ENCODE data around the gene BLOC1S5.
"Not testable (repeated sequence)": the region's sequence is repeated elsewhere in the genome, so short reads cannot be mapped to it uniquely, and the experiment has no call there.

The BLOC1S5 gene

GRCh38 chr6:7993952-7994351 is 70.2 kb downstream of the BLOC1S5 start:
- DNase-seq (ENCODE audit: low read depth in 2 of 2) = no peak

GRCh38 chr6:7993399-7993798 is 70.8 kb downstream of the BLOC1S5 start:
- no peak for DNase-seq (ENCODE audit: low read depth in 2 of 2)

- DNase-seq (ENCODE audit: low read depth in 2 of 2) = no peak
Observed at GRCh38 chr6:7992002-7992815, 72.0 kb downstream of the BLOC1S5 start.

DNA sequence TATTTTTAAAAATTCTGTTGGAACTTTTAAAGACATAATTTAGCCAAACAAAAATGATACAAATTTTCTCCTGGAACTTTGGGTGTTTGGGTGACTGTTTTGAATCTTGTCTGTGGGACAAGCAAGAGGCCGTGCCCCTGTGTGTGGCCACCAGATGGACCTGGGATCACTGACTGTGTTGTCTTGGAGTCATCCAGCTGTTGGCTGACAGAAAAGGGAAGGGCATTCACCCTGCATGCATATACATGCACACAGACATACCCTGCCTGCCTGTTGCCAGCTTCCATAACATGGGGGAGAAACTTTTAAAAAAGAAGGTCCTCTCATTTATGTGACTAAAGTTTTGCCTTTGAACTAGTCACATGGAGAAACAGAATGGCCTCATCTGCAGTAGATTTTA is 72.7 kb downstream of the BLOC1S5 start:
- no peak for DNase-seq (ENCODE audit: low read depth in 2 of 2)

- no peak for DNase-seq (ENCODE audit: low read depth in 2 of 2)
Observed at GRCh38 chr6:7986219-7986618, 78.0 kb downstream of the BLOC1S5 start.

DNA sequence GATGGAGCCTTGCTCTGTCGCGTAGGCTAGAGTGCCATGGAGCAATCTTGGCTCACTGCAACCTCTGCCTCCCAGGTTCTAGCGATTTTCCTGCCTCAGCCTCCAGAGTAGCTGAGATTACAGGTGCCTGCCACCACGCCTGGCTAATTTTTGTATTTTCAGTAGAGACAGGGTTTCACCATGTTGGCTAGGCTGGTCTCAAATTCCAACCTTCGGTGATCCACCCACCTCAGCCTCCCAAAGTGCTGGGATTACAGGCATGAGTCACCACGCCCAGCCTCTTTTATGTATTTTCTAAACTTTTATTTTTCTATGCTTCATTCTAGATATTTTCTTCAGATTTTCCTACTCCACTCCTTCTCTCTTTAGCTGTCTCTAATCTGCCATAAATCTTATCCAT is 80.2 kb downstream of the BLOC1S5 start:
- not testable (repeated sequence) for DNase-seq (ENCODE audit: low read depth in 2 of 2)

GRCh38 chr6:7979831-7980230 is 84.4 kb downstream of the BLOC1S5 start:
- no peak for DNase-seq (ENCODE audit: low read depth in 2 of 2)

GRCh38 chr6:7978736-7979135 is 85.5 kb downstream of the BLOC1S5 start:
- no peak for DNase-seq (ENCODE audit: low read depth in 2 of 2)

- DNase-seq (ENCODE audit: low read depth in 2 of 2) = no peak
Observed at GRCh38 chr6:7976485-7977056, 87.6 kb downstream of the BLOC1S5 start.

DNA sequence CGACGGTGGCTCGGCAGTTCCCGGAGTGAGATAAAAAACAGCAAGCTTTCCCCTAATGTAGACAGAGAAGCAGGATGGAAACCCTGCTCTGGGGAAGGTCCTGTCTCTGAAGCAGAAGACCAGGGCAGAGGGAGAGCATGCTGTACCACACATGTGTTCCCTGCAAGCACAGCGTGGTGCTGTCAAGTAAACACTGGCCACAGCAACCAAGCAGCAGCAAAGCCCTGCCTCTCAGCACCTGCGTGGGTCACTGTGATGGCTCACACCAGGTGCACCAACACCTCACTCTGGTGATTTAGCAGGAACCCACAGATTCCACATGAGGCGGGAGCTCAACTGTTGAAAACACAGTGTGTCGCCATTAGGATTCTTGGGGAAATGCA is 88.4 kb downstream of the BLOC1S5 start:
- DNase-seq (ENCODE audit: low read depth in 2 of 2) = no peak

DNA sequence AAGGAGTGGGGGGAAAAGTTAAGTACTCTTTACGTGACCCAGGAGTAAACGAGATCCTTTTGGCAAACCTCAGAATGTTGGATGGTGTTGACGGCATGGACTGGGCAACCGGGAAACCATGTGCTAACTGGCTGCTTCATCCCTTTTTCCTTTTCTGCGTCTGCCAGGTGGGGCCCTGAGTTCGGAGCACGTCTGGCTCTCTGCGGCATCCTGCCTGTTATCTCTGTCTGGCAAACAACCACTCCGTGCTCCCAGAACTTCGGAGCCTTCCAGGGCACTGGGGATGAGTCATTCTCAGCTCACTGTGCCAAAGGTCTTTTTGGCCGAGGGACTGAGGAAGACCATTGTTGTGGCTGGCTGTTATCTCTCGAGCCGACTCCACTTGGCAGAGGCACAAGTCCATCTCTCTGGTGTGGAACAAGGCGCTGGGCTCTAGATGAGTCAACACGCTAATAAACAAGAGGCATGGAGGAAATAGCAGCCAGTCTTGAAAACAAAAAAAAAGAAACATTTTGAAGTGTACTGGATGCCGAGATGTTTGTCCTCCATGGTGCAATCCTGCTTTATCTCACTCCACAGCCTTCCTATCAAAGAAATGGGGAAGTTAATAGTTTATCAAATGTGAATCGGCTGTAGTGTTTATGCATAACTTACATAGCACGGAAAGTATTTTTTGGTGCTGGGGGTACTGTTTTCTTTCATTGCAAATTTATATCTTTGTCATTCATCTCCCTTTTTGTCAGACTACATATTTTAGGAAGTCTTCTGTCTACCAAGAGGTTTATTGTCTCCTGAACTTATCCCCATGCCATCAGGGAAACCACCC is 89.0 kb downstream of the BLOC1S5 start:
- no peak for DNase-seq (ENCODE audit: low read depth in 2 of 2)

- no peak for DNase-seq (ENCODE audit: low read depth in 2 of 2)
Observed at GRCh38 chr6:7974565-7974937, 89.6 kb downstream of the BLOC1S5 start.

GRCh38 chr6:7973584-7973983 is 90.6 kb downstream of the BLOC1S5 start:
- no peak for DNase-seq (ENCODE audit: low read depth in 2 of 2)

DNA sequence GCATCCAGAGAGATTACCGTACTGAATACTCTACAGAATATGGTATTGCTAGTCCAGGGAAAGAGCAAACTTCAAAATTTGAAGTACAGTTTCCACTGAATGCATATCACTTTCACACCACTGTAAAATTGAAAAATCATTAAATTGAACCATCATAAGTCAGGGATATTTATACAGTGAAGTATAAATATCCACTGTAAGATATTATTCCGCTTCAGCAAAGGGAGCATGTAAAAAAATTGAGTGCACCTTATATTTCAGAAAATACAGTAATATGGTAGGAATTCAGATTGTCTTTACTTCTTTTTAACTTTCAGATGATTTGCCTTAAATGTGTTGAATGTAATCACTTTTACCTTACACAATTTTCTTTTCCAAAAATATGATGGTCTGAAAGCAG is 92.7 kb downstream of the BLOC1S5 start:
- DNase-seq (ENCODE audit: low read depth in 2 of 2) = no peak

DNA sequence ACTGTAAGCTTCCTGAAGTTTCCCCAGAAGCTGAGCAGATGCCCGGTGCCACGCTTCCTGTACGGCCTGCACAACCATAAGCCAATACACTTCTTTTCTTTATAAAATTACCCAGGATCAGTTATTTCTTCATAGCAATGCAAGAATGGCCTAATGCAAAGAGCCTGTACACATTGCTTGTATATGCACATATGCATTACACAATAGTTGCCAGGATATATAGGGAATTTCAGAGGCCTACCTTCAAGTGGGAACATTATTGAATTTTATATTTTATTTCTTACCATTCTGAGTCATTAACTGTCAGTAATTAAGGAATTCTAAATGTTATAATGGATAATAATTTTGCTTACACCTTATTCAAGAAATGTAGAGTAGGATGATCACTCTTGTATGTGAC is 93.6 kb downstream of the BLOC1S5 start:
- no peak for DNase-seq (ENCODE audit: low read depth in 2 of 2)

Measured in stimulated activated CD4-positive, alpha-beta T cell treated with anti-CD3 and anti-CD28 coated beads, Interleukin-4, amount 100 ng/mL, for 48 hours (primary cell).